Activated CD8-positive, alpha-beta memory T cell treated with anti-CD3 and anti-CD28 coated beads for 1 hour (primary cell): ENCODE measurements around the gene ETS1.

Source experiments
- DNase-seq, 2 donors: peaks; one replicate each; pipeline ENCODE4 v3.0.0-alpha.2; 2020; ENCODE audit warnings: low read depth in 1 of 2; ENCODE audit errors: extremely low read depth in 1 of 2

The ETS1 gene

DNA sequence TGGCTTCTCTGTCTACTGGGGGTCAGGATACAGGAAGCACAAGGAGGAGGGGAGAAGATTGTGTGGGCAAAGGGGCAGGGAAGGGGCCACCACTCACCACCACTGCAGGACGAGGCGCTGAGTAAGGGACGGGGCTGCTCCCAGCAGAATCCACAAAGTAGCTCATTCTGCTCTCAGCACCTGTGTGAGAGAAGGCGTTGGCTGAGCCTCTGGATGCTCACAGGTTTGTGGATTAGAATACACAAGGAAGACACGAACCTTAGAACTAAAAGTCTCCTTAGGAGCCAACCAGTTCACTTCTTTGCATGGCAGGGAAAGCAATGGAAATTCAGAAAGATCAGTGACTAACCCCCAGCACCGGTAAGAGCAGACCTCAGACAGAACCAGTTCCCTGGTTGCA is 14.4 kb downstream of the ETS1 start:
- DNase-seq, result no peak

GRCh38 chr11:128570632-128571031 is 16.7 kb downstream of the ETS1 start:
- no peak for DNase-seq

GRCh38 chr11:128569291-128569690 is 18.1 kb downstream of the ETS1 start:
- DNase-seq, result no peak

- no peak for DNase-seq
These were observed 19.1 kb downstream of the ETS1 start for GRCh38 chr11:128568166-128568778.

GRCh38 chr11:128567130-128567529 is 20.2 kb downstream of the ETS1 start:
- no peak for DNase-seq

DNA sequence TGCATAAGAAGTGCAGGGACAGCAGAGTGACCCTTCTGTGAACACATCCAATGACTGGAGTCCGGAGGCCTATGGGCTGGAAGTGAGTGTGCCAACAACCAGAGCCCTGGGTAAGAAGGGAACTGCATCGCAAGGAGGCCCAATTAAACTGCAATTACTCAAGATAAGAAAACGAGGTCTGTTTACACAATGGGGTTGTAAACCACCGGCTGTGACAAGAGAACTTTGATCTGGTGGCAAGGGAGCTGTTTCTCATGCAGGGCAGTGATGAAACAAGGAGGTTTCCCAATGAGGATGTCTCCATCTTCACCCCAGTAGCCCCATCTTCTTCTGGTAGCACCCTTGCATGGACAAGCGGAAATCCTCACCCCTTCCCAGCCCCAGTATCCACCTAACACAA is 21.5 kb downstream of the ETS1 start:
- DNase-seq, result no peak

GRCh38 chr11:128564642-128565245 is 22.6 kb downstream of the ETS1 start:
- no peak for DNase-seq

DNA sequence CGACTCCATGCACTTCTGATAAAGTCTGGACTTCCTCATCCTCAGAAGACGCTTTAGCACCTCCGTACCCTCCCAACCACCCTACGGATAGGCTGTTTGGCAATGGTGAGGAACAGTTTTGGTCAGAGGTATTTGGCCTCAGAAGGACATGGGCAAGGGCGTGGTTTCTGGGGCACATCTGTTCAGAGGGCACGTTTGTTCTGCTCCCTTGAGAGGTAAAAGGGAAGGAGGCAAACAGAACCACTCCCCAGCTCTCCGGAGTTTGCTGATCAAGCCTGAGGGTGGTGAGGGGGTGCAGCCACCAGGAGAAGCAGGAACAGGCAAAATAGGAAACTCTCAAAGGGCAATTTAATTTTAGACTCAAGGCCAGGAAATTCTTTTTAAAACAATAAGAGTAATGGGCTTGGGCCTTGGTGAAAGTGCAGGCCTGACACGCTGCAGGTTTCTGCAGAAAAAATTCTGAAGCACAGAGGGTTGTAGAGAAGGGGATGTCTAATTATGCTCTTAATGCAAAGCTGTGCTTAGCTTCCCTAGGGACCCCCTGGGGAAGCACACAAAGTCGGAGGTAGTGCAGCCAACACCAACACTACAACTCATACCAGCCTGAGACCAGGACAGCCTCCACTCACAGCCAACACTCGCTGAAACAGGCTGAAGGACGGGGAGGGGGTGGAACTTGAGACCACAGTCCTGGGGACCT is 23.3 kb downstream of the ETS1 start:
- DNase-seq, result no peak

GRCh38 chr11:128563308-128563707 is 24.1 kb downstream of the ETS1 start:
- no peak for DNase-seq

- DNase-seq, result no peak
These were observed 27.8 kb downstream of the ETS1 start for GRCh38 chr11:128559496-128560103.

GRCh38 chr11:128555606-128556005 is 31.8 kb downstream of the ETS1 start:
- DNase-seq, result no peak

GRCh38 chr11:128553662-128554362 is 33.5 kb downstream of the ETS1 start:
- DNase-seq, result no peak

DNA sequence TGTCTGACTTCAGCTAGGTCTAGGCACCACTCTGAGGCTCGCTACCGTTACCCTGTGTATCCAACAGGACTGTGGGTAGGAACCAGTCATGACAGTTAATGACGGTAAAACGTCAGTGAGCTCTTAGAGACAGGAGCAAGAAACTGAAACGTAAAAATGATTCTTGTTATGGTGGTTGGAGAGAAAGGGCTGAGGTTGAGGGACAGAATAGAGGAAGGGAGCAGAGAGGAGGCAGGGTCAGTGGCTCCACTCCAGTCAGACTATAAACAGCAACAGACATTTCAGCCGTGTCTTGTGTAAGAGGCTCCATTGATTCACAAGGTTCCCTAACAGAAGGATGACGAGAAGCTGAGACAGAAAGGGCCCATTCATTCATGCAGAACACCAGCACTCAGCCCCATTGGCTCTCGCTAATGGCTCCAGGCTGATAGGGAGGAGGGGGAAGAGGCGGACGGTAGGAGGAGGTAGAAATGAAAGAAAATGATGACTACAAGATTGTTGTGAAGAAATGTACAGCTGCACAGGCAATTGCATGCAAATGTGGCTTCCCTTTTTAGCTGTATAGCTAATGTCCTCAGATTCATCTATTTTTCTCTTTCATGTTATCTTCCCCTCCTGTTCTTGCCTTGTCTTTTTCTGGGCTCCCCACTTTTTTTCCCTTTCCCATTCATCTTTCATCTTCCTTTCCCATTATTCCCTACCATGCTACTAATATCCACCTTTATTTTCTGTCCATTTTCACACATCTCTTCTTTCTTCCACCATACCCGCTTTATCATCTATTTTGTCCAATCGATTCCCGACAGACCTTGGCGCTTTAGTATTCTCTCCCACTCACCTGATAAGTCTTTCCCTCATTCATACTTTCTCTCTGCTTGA is 34.3 kb downstream of the ETS1 start:
- no peak for DNase-seq

GRCh38 chr11:128551611-128552335 is 35.6 kb downstream of the ETS1 start:
- no peak for DNase-seq

- no peak for DNase-seq
These were observed 36.3 kb downstream of the ETS1 start for GRCh38 chr11:128551058-128551457.

GRCh38 chr11:128550261-128550821 is 37.0 kb downstream of the ETS1 start:
- no peak for DNase-seq

GRCh38 chr11:128549256-128549944 is 38.0 kb downstream of the ETS1 start:
- no peak for DNase-seq

DNA sequence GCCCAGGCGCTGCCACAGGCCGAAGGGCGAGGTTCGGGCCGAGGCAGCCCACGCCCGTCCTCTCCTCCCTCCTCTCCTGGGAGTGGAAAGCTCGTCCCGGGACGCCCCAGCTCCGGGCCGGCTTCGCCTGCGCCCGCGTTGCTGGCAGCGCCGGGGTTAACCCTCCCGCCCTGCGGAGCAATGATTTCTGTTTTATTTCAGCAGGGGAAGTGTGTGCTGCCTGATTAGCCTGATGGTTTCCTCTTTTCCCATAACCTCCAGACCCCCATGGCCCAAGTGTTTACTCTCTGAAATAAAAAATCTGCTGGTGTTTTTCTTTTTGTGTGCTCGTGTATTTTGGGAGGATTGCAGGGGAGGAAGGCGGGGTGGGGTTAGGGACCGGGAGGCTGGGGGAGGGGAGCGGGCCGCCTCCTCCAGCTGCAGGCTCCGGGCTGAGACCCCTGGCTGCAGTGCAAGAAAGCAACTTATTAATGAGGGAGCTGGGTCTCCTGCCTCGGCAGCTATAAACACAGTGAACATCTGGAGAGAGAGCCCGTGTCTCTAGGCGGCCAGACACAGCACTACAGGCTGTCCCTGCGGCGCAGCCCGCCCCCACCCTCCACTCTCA is 38.6 kb downstream of the ETS1 start:
- DNase-seq, result no peak
